HUDEP-2 (cell line): ENCODE data around the gene ANTXR2.
"Not testable (repeated sequence)": the region's sequence is repeated elsewhere in the genome, so short reads cannot be mapped to it uniquely, and the experiment has no call there.

Experiments used
- DNase-seq, 76 experiments: peaks; one replicate each; lab custom pipeline; 2025; ENCODE audit not compliant: unreplicated experiment in 76 of 76; lab: John Stamatoyannopoulos, UW

Gene ANTXR2

GRCh38 chr4:79934660-79935059 lies 138.4 kb downstream of the ANTXR2 start:
- no peak for DNase-seq

DNA sequence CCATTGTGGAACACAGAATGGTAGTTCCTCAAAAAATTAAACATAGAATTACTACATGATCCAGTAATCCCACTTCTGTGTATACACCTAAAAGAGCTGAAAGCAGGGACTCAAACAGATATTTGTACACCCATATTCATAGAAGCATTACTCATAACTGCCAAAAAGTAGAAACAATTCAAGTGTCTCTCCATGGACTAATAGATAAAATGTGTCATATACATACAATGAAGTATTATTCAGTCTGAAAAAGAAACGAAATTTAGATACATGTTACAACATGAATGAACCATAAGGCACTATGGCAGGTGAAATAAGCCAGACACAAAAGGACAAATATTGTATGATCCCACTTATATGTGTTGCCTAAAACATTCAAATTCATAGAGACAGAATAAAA lies 145.1 kb downstream of the ANTXR2 start:
- no peak for DNase-seq

GRCh38 chr4:79923281-79923680 lies 149.7 kb downstream of the ANTXR2 start:
- no peak for DNase-seq

DNA sequence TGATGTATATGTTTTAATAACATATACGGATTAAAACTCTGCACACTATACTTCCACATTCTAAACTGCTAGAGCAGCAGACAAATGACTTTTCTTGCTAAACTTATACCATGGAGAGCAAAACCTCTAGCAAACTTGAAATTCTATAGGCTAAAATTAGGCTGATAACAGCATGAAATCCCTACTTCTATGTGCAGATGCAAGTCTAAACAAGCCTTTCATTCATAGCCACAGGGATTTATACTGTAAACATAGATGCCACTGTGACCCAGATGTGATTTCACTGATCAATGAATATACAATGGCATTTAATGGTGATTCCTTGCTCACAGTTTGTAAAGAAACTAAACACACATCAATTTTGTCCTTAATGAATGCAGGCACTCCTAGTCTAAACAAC lies 151.0 kb downstream of the ANTXR2 start:
- DNase-seq = no peak

- DNase-seq = no peak
Measured at GRCh38 chr4:79920163-79920853, 152.7 kb downstream of the ANTXR2 start.

DNA sequence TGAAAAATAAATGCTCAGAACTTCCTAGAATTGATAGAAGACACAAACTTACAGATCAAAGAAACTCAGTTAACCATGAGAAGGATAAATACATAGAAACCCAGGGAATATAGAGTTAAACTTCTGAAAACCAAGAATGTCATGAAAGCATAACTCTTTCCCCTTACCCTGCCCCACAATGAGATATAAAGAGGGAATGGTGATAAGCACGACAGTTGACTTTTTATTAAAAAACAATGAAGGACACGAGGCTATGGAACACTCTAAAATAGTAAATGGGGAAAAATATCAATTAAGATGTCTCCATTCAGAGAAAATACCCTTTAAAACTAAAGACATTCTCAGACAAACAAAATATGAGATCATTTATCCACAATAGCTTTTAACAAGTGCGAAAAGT lies 154.7 kb downstream of the ANTXR2 start:
- DNase-seq = no peak

- DNase-seq = peak in 46 of 76 experiments; percentile 0 to 50 (median 10)
Measured at GRCh38 chr4:79917246-79917645, 155.8 kb downstream of the ANTXR2 start.

- DNase-seq = no peak
Measured at GRCh38 chr4:79915246-79915645, 157.8 kb downstream of the ANTXR2 start.

DNA sequence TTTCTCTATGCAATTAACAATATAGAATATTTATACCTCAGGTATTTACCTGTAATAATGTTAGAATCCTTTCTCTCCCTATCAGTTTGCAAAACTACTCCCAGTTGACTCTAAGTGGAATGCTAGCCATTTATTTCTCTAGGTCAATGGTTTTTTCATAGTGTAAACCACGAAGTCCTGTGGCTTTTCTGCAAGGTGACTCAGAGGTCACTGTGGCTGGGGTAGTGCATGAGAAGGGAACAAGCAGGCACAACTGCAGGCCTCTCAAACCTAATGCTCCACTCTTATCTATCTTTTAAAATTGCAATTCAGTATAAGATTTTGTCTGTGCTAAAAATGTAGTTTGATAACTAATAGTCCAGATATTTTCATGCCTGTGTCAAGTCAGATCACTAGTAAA lies 159.4 kb downstream of the ANTXR2 start:
- DNase-seq = peak in 3 of 76 experiments; percentile 0 to 8 (median 5)

- DNase-seq = no peak
Measured at GRCh38 chr4:79907001-79907400, 166.0 kb downstream of the ANTXR2 start.

DNA sequence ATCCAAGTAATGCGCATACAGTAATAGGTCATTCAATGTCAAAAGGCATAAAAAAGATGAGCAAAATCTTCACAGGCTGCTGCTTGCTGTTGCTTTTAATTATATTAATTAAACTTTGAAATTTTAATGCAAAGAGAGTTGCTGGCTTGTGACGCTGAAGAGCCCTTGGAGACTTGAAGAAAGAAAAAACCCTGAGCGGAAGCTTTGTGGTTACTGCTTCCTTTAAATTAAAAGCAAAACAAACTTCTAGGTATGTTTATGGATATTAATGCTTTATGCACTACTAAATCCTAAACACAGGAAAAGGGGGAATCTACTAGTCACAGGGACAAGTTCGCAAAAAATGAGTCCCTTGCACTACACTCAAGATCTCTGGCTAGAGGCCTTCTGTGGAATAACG lies 166.7 kb downstream of the ANTXR2 start:
- DNase-seq = no peak

- DNase-seq = no peak
Measured at GRCh38 chr4:79905212-79905611, 167.8 kb downstream of the ANTXR2 start.

GRCh38 chr4:79904331-79904730 lies 168.7 kb downstream of the ANTXR2 start:
- DNase-seq = no peak

DNA sequence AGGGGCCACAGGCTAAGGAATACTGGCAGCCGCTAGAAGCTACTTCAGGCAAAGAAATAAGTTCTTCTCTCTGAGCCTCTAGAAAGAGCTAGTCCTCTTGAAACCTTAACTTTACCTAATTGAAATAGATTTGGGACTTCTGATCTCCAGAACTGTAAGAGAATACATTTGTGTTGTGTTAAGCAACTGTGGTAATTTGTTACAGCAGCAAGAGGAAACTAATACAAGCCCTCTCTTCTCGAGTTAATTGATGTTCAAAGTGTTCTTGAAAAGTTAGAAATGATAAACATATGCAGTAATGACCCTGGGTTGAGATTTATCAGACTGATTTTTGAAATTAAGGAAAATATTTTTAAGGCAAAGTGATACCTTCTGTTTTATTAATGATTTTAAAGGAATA lies 172.8 kb downstream of the ANTXR2 start:
- DNase-seq = no peak

DNA sequence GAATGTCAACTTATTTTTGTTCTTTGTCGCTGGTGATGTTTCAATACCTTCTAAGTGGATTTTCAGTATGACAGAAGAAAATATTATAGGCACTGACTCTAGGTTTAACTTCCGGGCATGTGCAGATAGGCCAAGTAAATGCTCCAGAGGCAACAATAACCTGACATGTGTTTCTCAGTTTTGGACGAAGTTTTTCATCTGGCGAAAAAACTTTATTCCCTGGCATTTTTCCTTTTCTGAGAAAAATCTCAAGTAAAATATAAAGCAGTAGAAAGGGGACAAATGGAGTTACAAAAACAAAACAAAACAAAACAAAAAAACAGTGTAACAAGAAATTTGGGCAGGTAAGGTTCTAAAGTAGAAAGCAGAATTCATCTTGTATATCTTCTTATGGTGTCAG lies 173.5 kb downstream of the ANTXR2 start:
- no peak for DNase-seq

GRCh38 chr4:79898055-79898454 lies 175.0 kb downstream of the ANTXR2 start:
- no peak for DNase-seq

DNA sequence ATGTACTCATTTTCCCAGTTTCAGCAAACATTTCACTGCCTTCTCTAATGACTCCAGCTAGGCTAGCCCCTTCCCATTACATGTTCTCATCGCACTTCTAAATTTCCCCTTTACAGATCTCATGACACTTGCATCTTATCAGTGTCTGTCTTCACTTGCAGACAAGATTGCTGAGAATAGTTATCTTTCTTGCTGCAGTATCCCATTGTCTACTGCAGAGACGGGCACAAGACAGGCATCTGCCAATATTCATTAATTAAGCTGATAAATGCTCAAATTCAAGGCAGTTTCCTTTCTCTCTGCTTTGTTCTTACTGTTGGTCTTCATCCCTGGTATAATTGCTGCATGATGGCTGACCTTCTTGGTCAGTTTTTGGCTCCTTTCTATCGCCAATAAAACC lies 175.9 kb downstream of the ANTXR2 start:
- DNase-seq = no peak

DNA sequence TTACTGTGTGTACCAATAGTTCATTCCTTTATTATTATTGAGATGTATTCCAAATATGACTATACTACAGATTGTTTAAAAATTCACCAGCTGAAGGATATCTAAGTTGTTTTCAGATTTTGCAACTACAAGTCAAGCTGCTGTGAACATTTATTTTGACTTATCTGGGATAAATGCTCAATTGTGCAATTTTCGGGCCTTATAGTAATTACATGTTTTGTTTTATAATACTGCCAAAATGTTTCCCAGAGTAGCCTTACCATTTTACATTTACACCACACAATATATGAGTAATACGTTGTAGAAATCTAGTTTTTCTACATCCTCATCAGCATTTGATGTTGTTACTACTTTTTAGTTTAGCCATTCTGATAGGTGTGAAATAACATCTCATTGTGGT lies 179.6 kb downstream of the ANTXR2 start:
- DNase-seq = no peak

- not testable (repeated sequence) for DNase-seq
Measured at GRCh38 chr4:79889026-79889425, 184.0 kb downstream of the ANTXR2 start.

DNA sequence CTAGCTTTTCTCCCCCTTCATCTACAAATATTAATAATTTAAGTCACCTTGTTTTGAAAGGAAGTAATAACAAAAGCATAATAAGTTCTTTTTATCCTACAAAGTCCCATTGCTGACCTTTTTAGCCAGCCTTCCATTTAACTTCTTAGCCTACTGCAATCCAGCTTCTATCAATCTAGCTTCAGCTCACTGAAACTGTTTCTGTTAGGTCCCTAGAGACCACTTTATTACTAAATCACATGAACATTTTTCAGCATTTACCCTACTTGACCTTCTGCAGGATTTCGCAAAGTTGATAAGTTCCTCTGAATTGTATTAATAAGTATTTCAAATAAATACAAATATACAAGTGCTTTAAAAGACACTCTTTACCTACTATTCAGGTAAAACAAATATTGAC lies 186.5 kb downstream of the ANTXR2 start:
- DNase-seq = no peak

GRCh38 chr4:79886021-79886420 lies 187.0 kb downstream of the ANTXR2 start:
- no peak for DNase-seq

DNA sequence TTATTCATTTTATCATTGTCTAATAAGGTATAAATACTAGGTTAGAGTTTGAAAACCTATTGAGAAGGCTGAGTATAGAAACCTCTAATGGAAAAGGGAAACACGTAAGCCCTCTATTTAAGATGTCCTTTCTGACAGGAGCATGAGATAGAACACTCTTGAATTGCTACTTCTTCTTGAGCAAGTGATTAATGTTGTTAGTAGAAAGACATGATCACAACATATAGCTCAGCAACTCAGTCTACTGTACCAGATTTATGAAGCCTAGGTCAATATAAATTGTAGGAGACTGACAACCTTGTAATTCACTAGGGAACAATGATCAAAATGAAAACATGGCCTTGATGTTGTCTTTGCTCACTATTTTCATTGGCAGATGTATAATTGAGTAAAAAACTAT lies 189.7 kb downstream of the ANTXR2 start:
- DNase-seq = no peak

DNA sequence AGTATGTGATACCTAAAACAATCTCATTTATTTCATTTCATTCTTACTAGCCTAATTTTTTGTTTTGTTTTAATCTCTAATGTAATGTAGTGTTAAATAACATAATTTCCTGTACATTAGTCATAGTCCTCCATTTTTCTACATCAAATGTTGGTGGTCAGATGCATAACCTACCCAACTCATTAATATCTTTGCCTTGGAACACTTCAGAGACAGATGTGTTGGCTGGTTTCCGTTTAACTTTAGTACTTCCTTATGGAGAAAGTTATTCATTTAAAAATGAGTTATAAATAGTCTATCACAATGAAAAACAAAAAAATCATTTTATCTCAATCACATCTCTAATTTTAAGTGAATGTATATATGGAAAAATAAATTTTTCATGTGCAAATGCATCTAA lies 190.2 kb downstream of the ANTXR2 start:
- no peak for DNase-seq
